ENCODE data around the gene TCP11L2.

Gene TCP11L2

GRCh38 chr12:106342397-106343213 is 40.1 kb downstream of the TCP11L2 start:
- H3K79me1 ChIP-seq (ENCODE audit: low read depth, low read length) = no peaks in the 10 kb centered on the region
- H2BK15ac ChIP-seq (ENCODE audit: low read length) = no peak overlapping the region
- no peak overlapping the region for H4K91ac ChIP-seq (ENCODE audit: low read depth, low read length, poor library complexity)
- no peak overlapping the region for H2BK5ac ChIP-seq (ENCODE audit: low read length)
- peak overlapping the region in 1 of 2 donors; percentile 31 for H3K4me3 ChIP-seq (ENCODE audit: low read length in 2 of 2)
- H4K8ac ChIP-seq (ENCODE audit: low read depth, low read length) = no peak overlapping the region
- H3K14ac ChIP-seq (ENCODE audit: low read length) = no peak overlapping the region
- no peak overlapping the region for H2BK120ac ChIP-seq (ENCODE audit: low read depth, low read length)
- no peak overlapping the region for H2BK12ac ChIP-seq (ENCODE audit: low read length)
- no peak overlapping the region for H2AK5ac ChIP-seq (ENCODE audit: low read depth, low read length)
- peak overlapping the region; percentile 82 for H2AFZ ChIP-seq (ENCODE audit: low read length)
- no peak overlapping the region for H3K4me2 ChIP-seq (ENCODE audit: insufficient read depth, low read length, poor library complexity, severe bottlenecking)
- no peaks in the 10 kb centered on the region for H3K36me3 ChIP-seq (replicated peaks in 1 of 2; ENCODE audit: control insufficient read depth in 2 of 2, insufficient read depth in 2 of 2, low read length in 2 of 2)
- H3K4me1 ChIP-seq (ENCODE audit: control insufficient read depth in 2 of 2, insufficient read depth in 1 of 2, low read depth in 1 of 2, low read length in 2 of 2) = peaks cover 0 to 9% of the 10 kb centered on the region in 2 donors
- no peak overlapping the region for H3K27ac ChIP-seq (replicated peaks; ENCODE audit: low read length)
- no peak overlapping the region for H3K23ac ChIP-seq (ENCODE audit: low read depth, low read length, poor library complexity)
- no peak overlapping the region for H3K18ac ChIP-seq (ENCODE audit: low read length)
- DNase-seq (ENCODE audit: low spot score) = no peak
- no CpG with 5 or more reads among the region's 9 CpGs for WGBS, 2 donors (ENCODE audit: extremely low coverage in 2 of 2, insufficient read length in 2 of 2, insufficient replicate concordance in 1 of 2)
- H3K27me3 ChIP-seq (ENCODE audit: control insufficient read depth in 3 of 3, insufficient read depth in 3 of 3, low read depth in 1 of 3, low read length in 3 of 3) = no peaks in the 10 kb centered on the region
- H3K9me3 ChIP-seq (replicated peaks in 1 of 2; ENCODE audit: control insufficient read depth in 2 of 2, insufficient read depth in 1 of 2, low read depth in 1 of 2, low read length in 2 of 2) = no peaks in the 10 kb centered on the region
- H3K9ac ChIP-seq (ENCODE audit: low read depth, low read length, poor library complexity) = no peak overlapping the region
- no peak overlapping the region for H3K4ac ChIP-seq (ENCODE audit: low read length)

GRCh38 chr12:106343214-106343528 is 40.6 kb downstream of the TCP11L2 start:
- no peaks in the 10 kb centered on the region for H3K79me1 ChIP-seq (ENCODE audit: low read depth, low read length)
- H3K14ac ChIP-seq (ENCODE audit: low read length) = no peak overlapping the region
- no peak overlapping the region for H2BK12ac ChIP-seq (ENCODE audit: low read length)
- no peak overlapping the region for H3K4me2 ChIP-seq (ENCODE audit: insufficient read depth, low read length, poor library complexity, severe bottlenecking)
- no peaks in the 10 kb centered on the region for H3K36me3 ChIP-seq (replicated peaks in 1 of 2; ENCODE audit: control insufficient read depth in 2 of 2, insufficient read depth in 2 of 2, low read length in 2 of 2)
- H3K4me3 ChIP-seq (ENCODE audit: low read length in 2 of 2) = peak overlapping the region in 1 of 2 donors; percentile 31
- no CpG with 5 or more reads among the region's 2 CpGs for WGBS, 2 donors (ENCODE audit: extremely low coverage in 2 of 2, insufficient read length in 2 of 2, insufficient replicate concordance in 1 of 2)
- H3K27ac ChIP-seq (replicated peaks; ENCODE audit: low read length) = no peak overlapping the region
- H2BK120ac ChIP-seq (ENCODE audit: low read depth, low read length) = no peak overlapping the region
- no peak overlapping the region for H2AK5ac ChIP-seq (ENCODE audit: low read depth, low read length)
- DNase-seq (ENCODE audit: low spot score) = no peak
- no peak overlapping the region for H3K23ac ChIP-seq (ENCODE audit: low read depth, low read length, poor library complexity)
- no peaks in the 10 kb centered on the region for H3K9me3 ChIP-seq (replicated peaks in 1 of 2; ENCODE audit: control insufficient read depth in 2 of 2, insufficient read depth in 1 of 2, low read depth in 1 of 2, low read length in 2 of 2)
- H3K4ac ChIP-seq (ENCODE audit: low read length) = no peak overlapping the region
- H2BK5ac ChIP-seq (ENCODE audit: low read length) = no peak overlapping the region
- peaks cover 0 to 9% of the 10 kb centered on the region in 2 donors for H3K4me1 ChIP-seq (ENCODE audit: control insufficient read depth in 2 of 2, insufficient read depth in 1 of 2, low read depth in 1 of 2, low read length in 2 of 2)
- H2AFZ ChIP-seq (ENCODE audit: low read length) = peak overlapping the region; percentile 82
- no peak overlapping the region for H4K8ac ChIP-seq (ENCODE audit: low read depth, low read length)
- H3K9ac ChIP-seq (ENCODE audit: low read depth, low read length, poor library complexity) = no peak overlapping the region
- H3K27me3 ChIP-seq (ENCODE audit: control insufficient read depth in 3 of 3, insufficient read depth in 3 of 3, low read depth in 1 of 3, low read length in 3 of 3) = no peaks in the 10 kb centered on the region
- no peak overlapping the region for H4K91ac ChIP-seq (ENCODE audit: low read depth, low read length, poor library complexity)
- H3K18ac ChIP-seq (ENCODE audit: low read length) = no peak overlapping the region
- H2BK15ac ChIP-seq (ENCODE audit: low read length) = no peak overlapping the region

GRCh38 chr12:106344131-106344530 is 41.6 kb downstream of the TCP11L2 start:
- Histone ChIP-seq H2AK5ac (ENCODE audit: low read depth, low read length) (no peak overlapping the region), H3K14ac (ENCODE audit: low read length) (no peak overlapping the region), H3K4me3 (ENCODE audit: low read length in 2 of 2) (no peak overlapping the region), H2BK15ac (ENCODE audit: low read length) (no peak overlapping the region), H3K9ac (ENCODE audit: low read depth, low read length, poor library complexity) (no peak overlapping the region), H2BK120ac (ENCODE audit: low read depth, low read length) (no peak overlapping the region), H2BK5ac (ENCODE audit: low read length) (no peak overlapping the region), H2AFZ (ENCODE audit: low read length) (no peak overlapping the region), H3K79me1 (ENCODE audit: low read depth, low read length) (no peaks in the 10 kb centered on the region), H3K4me2 (ENCODE audit: insufficient read depth, low read length, poor library complexity, severe bottlenecking) (no peak overlapping the region), H3K27me3 (ENCODE audit: control insufficient read depth in 3 of 3, insufficient read depth in 3 of 3, low read depth in 1 of 3, low read length in 3 of 3) (no peaks in the 10 kb centered on the region), H3K27ac (replicated peaks; ENCODE audit: low read length) (no peak overlapping the region), H3K4me1 (ENCODE audit: control insufficient read depth in 2 of 2, insufficient read depth in 1 of 2, low read depth in 1 of 2, low read length in 2 of 2) (peaks cover 0 to 9% of the 10 kb centered on the region in 2 donors), H3K4ac (ENCODE audit: low read length) (no peak overlapping the region), H3K9me3 (replicated peaks in 1 of 2; ENCODE audit: control insufficient read depth in 2 of 2, insufficient read depth in 1 of 2, low read depth in 1 of 2, low read length in 2 of 2) (no peaks in the 10 kb centered on the region), H3K36me3 (replicated peaks in 1 of 2; ENCODE audit: control insufficient read depth in 2 of 2, insufficient read depth in 2 of 2, low read length in 2 of 2) (no peaks in the 10 kb centered on the region), H3K23ac (ENCODE audit: low read depth, low read length, poor library complexity) (no peak overlapping the region), H3K18ac (ENCODE audit: low read length) (no peak overlapping the region), H4K91ac (ENCODE audit: low read depth, low read length, poor library complexity) (no peak overlapping the region), H4K8ac (ENCODE audit: low read depth, low read length) (no peak overlapping the region), H2BK12ac (ENCODE audit: low read length) (no peak overlapping the region)
- DNase-seq (ENCODE audit: low spot score) = no peak
- no CpG with 5 or more reads among the region's 5 CpGs for WGBS, 2 donors (ENCODE audit: extremely low coverage in 2 of 2, insufficient read length in 2 of 2, insufficient replicate concordance in 1 of 2)

DNA sequence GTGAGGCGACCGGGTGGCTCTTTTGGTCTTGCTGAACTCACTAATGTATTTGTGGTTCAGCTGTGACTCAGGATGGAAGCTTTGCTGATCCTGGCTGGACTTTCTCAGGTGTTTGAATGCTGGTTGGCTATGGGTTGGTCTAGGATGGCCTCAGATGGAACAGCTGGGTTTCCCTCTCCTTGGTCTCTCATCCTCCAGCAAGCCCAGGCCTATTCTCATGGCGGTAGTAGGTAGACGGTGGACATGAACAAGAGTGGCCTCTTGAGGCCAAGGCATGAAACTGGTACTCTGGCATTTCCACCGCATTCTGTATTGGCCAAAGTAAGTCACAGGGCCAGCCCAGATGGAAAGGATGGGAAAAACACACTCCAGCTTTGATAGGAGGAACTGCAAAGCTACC is 43.2 kb downstream of the TCP11L2 start:
- no peak overlapping the region for H3K23ac ChIP-seq (ENCODE audit: low read depth, low read length, poor library complexity)
- no peak overlapping the region for H3K27ac ChIP-seq (replicated peaks; ENCODE audit: low read length)
- H4K91ac ChIP-seq (ENCODE audit: low read depth, low read length, poor library complexity) = no peak overlapping the region
- H3K4me3 ChIP-seq (ENCODE audit: low read length in 2 of 2) = no peak overlapping the region
- no peak overlapping the region for H2BK120ac ChIP-seq (ENCODE audit: low read depth, low read length)
- peak; percentile 29 for DNase-seq (ENCODE audit: low spot score)
- H4K8ac ChIP-seq (ENCODE audit: low read depth, low read length) = no peak overlapping the region
- no peaks in the 10 kb centered on the region for H3K79me1 ChIP-seq (ENCODE audit: low read depth, low read length)
- H2BK12ac ChIP-seq (ENCODE audit: low read length) = no peak overlapping the region
- no peaks in the 10 kb centered on the region for H3K9me3 ChIP-seq (replicated peaks in 1 of 2; ENCODE audit: control insufficient read depth in 2 of 2, insufficient read depth in 1 of 2, low read depth in 1 of 2, low read length in 2 of 2)
- no peaks in the 10 kb centered on the region for H3K27me3 ChIP-seq (ENCODE audit: control insufficient read depth in 3 of 3, insufficient read depth in 3 of 3, low read depth in 1 of 3, low read length in 3 of 3)
- H3K4me2 ChIP-seq (ENCODE audit: insufficient read depth, low read length, poor library complexity, severe bottlenecking) = no peak overlapping the region
- H3K36me3 ChIP-seq (replicated peaks in 1 of 2; ENCODE audit: control insufficient read depth in 2 of 2, insufficient read depth in 2 of 2, low read length in 2 of 2) = no peaks in the 10 kb centered on the region
- H2BK5ac ChIP-seq (ENCODE audit: low read length) = no peak overlapping the region
- WGBS, 2 donors (ENCODE audit: extremely low coverage in 2 of 2, insufficient read length in 2 of 2, insufficient replicate concordance in 1 of 2) = no CpG with 5 or more reads among the region's 5 CpGs
- no peak overlapping the region for H3K18ac ChIP-seq (ENCODE audit: low read length)
- H2AFZ ChIP-seq (ENCODE audit: low read length) = peak overlapping the region; percentile 15
- H2AK5ac ChIP-seq (ENCODE audit: low read depth, low read length) = no peak overlapping the region
- H3K14ac ChIP-seq (ENCODE audit: low read length) = no peak overlapping the region
- H3K4me1 ChIP-seq (ENCODE audit: control insufficient read depth in 2 of 2, insufficient read depth in 1 of 2, low read depth in 1 of 2, low read length in 2 of 2) = peaks cover 0 to 9% of the 10 kb centered on the region in 2 donors
- no peak overlapping the region for H3K4ac ChIP-seq (ENCODE audit: low read length)
- no peak overlapping the region for H2BK15ac ChIP-seq (ENCODE audit: low read length)
- no peak overlapping the region for H3K9ac ChIP-seq (ENCODE audit: low read depth, low read length, poor library complexity)
